Muscle of leg (tissue), 16 donors: ENCODE measurements around the gene SMG7. TPM values are rescaled to one million over a fixed set of nuclear protein-coding genes. Genes with fewer than 3 reads are reported as not detected.
"Not testable (repeated sequence)": the region's sequence is repeated elsewhere in the genome, so short reads cannot be mapped to it uniquely, and the experiment has no call there.

Source experiments
- DNase-seq: peaks from one replicate; pipeline ENCODE4 v3.0.0; 2013
- H3K27ac ChIP-seq: one replicate; pipeline ENCODE4 v1.5.1; 2013; ENCODE audit warnings: mild to moderate bottlenecking, low read length, control low read depth
- H3K27me3 ChIP-seq: one replicate; pipeline ENCODE4 v1.6.1; 2013; ENCODE audit warnings: low read length; ENCODE audit not compliant: control insufficient read depth, insufficient read depth
- H3K36me3 ChIP-seq: one replicate; pipeline ENCODE4 v1.6.1; 2013; ENCODE audit warnings: low read length; ENCODE audit not compliant: control insufficient read depth, insufficient read depth
- H3K4me1 ChIP-seq: one replicate; pipeline ENCODE4 v1.6.1; 2013; ENCODE audit warnings: low read length; ENCODE audit not compliant: control insufficient read depth, insufficient read depth
- H3K4me3 ChIP-seq: one replicate; pipeline ENCODE4 v1.5.1; 2013; ENCODE audit warnings: low read length, control low read depth
- H3K9me3 ChIP-seq: replicated peaks from 2 replicates; pipeline ENCODE4 v1.6.1; 2013; ENCODE audit warnings: low read depth, low read length; ENCODE audit not compliant: control insufficient read depth
- WGBS: methylation state at CpG from one replicate; pipeline ENCODE4 v1.1.5; 2013; ENCODE audit warnings: missing lambda C conversion rate; ENCODE audit not compliant: insufficient coverage; 5-methylcytosine and 5-hydroxymethylcytosine counted together
- long read RNA-seq, 11 donors: transcript quantifications; one replicate each; lab custom pipeline, GENCODE V29; 2026
- polyA plus RNA-seq, 8 donors: library from polyadenylated mRNA; unstranded; fragments of 120-200 nt; gene quantifications; one replicate each; pipeline versions ENCODE4 v1.2.1 to v1.2.3, GENCODE V29; 2013; ENCODE audit warnings: inconsistent platforms in 1 of 8, low replicate concordance in 1 of 8; ENCODE audit not compliant: insufficient read length in 8 of 8, insufficient read depth in 1 of 8
- total RNA-seq: library from RNA; stranded (reverse); fragments of 120-200 nt; gene quantifications from one replicate; pipeline ENCODE4 v1.2.4, GENCODE V29; 2013

The SMG7 gene, protein sequence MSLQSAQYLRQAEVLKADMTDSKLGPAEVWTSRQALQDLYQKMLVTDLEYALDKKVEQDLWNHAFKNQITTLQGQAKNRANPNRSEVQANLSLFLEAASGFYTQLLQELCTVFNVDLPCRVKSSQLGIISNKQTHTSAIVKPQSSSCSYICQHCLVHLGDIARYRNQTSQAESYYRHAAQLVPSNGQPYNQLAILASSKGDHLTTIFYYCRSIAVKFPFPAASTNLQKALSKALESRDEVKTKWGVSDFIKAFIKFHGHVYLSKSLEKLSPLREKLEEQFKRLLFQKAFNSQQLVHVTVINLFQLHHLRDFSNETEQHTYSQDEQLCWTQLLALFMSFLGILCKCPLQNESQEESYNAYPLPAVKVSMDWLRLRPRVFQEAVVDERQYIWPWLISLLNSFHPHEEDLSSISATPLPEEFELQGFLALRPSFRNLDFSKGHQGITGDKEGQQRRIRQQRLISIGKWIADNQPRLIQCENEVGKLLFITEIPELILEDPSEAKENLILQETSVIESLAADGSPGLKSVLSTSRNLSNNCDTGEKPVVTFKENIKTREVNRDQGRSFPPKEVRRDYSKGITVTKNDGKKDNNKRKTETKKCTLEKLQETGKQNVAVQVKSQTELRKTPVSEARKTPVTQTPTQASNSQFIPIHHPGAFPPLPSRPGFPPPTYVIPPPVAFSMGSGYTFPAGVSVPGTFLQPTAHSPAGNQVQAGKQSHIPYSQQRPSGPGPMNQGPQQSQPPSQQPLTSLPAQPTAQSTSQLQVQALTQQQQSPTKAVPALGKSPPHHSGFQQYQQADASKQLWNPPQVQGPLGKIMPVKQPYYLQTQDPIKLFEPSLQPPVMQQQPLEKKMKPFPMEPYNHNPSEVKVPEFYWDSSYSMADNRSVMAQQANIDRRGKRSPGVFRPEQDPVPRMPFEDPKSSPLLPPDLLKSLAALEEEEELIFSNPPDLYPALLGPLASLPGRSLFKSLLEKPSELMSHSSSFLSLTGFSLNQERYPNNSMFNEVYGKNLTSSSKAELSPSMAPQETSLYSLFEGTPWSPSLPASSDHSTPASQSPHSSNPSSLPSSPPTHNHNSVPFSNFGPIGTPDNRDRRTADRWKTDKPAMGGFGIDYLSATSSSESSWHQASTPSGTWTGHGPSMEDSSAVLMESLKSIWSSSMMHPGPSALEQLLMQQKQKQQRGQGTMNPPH
- total RNA-seq = 14.7 TPM
- 10 to 100 TPM; 28.7 to 37.6 (median 32.1) TPM for polyA plus RNA-seq
- long read RNA-seq, donor 1 = 0 reads
- long read RNA-seq, donor 2 = 0 reads
- long read RNA-seq, donor 3, full-length matches to known transcripts = 2 of 17 reads
- long read RNA-seq, donor 3, partial matches to known transcripts = 15 of 17 reads
- long read RNA-seq, donor 3, other reads (novel, unspliced or antisense) = 0 of 17 reads
- long read RNA-seq, donor 4 = 0 reads
- long read RNA-seq, donor 5, partial matches to known transcripts = 27 of 29 reads
- long read RNA-seq, donor 5, other reads (novel, unspliced or antisense) = 0 of 29 reads
- long read RNA-seq, donor 6, partial matches to known transcripts = 17 of 17 reads
- long read RNA-seq, donor 6, other reads (novel, unspliced or antisense) = 0 of 17 reads
- long read RNA-seq, donor 7 = 0 reads
- long read RNA-seq, donor 8, partial matches to known transcripts = 5 of 5 reads
- long read RNA-seq, donor 8, other reads (novel, unspliced or antisense) = 0 of 5 reads
- long read RNA-seq, donor 9 = 0 reads
- long read RNA-seq, donor 10, partial matches to known transcripts = 11 of 11 reads
- long read RNA-seq, donor 10, other reads (novel, unspliced or antisense) = 0 of 11 reads
- long read RNA-seq, donor 11 = 0 reads

DNA sequence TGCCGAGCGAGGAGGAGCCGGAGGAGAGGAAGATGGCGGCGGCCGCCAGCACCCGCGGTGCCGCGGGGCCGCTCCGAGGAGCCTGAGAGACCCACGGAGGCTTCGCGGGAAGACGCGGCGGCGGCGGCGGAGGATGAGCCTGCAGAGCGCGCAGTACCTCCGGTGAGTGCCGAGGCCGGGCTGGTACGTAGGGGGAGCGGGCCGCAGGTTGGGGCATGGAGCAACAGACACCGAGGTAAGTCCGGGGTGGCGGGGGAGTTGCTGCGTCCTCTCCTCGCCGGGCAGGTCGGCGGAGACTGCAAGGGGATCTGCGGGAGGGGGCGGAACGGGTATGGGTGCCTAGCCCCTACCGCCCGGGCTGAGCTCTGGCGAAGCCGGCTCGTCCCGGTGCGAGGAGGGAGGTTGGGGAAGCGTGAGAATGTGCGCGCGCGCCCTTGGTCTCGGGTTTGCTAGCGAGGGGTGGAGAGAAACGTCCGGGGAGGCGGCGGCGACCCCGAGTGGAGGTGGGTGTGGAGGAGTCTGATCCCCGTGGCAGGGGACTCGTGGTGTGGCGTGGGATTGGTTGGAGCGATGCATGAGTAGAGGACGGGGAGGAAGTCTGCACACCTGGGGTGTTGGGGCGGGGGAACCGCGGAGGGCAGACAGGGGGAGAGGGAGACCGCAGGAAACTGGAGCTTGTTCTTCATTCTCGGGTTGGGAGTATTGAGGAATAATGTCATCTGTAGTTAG lies at the start of gene SMG7:
TSS of gene SMG7 (plus strand) at position 12 of the 729 bp plus-strand sequence. CDS start at position 134, 122 bp downstream.
- Histone ChIP-seq H3K4me1 (peaks cover 5% of the 10 kb centered on the region), H3K9me3 (no peaks in the 10 kb centered on the region), H3K27ac (peak within 1 kb of the TSS; percentile 100), H3K27me3 (no peaks in the 10 kb centered on the region), H3K4me3 (peak within 1 kb of the TSS; percentile 93), H3K36me3 (no peaks in the 10 kb centered on the region)
- under 1% methylated on average over 62 of the region's 70 CpGs for WGBS
- peak; percentile 60 for DNase-seq

DNA sequence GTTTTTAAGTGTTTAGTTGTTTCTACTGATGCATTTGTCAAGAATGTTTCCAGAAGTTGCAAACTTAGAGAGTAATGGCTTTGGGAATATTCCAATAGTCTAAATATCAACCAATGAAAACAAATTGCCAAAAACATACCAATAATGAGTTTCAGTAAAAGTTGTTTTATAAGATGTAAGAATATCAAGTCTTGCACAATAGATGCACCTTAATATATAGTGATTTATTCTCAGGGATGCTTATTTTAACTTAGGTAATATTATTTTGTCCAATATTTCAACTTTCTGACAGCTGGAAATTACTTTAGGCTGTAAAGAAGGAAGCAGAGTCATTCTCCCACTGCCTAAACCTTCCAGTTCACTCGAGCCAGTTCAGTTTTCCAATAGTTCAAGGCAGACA lies 48.8 kb upstream of the SMG7 start:
- H3K27me3 ChIP-seq = peaks cover 18% of the 10 kb centered on the region
- no peaks in the 10 kb centered on the region for H3K9me3 ChIP-seq
- H3K36me3 ChIP-seq = no peaks in the 10 kb centered on the region
- H3K4me1 ChIP-seq = no peaks in the 10 kb centered on the region
- H3K27ac ChIP-seq = no peak overlapping the region
- no CpG with 5 or more reads among the region's 1 CpG for WGBS
- no peak overlapping the region for H3K4me3 ChIP-seq
- no peak for DNase-seq

DNA sequence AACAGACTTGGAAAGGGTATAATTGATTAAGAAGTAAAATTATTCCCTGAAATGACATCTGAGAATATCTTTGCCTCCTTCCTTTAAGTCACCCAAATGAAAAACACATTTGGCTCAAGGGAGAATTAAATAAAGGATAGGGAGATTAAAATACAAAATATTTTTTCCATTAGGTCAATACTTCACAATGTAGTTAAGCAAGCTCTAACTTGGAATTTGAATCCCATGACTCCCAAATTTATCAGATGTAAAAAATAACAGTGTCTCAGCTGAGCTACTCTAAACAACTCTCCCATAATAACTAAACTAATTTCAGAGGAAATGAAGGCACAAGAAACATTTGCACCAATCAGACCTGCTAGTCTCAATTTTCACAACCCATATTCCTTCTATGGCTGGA lies 47.6 kb upstream of the SMG7 start:
- Histone ChIP-seq H3K36me3 (no peaks in the 10 kb centered on the region), H3K9me3 (no peaks in the 10 kb centered on the region), H3K4me1 (no peaks in the 10 kb centered on the region), H3K27me3 (peaks cover 9% of the 10 kb centered on the region), H3K4me3 (no peak overlapping the region), H3K27ac (no peak overlapping the region)
- DNase-seq = peak; percentile 29

DNA sequence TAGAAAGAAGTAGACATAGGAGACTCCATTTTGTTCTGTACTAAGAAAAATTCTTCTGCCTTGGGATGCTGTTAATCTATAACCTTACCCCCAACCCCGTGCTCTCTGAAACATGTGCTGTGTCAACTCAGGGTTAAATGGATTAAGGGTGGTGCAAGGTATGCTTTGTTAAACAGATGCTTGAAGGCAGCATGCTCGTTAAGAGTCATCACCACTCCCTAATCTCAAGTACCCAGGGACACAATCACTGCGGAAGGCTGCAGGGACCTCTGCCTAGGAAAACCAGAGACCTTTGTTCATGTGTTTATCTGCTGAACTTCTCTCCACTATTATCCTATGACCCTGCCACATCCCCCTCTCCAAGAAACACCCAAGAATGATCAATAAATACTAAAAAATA lies 44.7 kb upstream of the SMG7 start:
- H3K27me3 ChIP-seq, H3K9me3 ChIP-seq, H3K36me3 ChIP-seq, DNase-seq, H3K27ac ChIP-seq, H3K4me1 ChIP-seq, H3K4me3 ChIP-seq: not testable (repeated sequence)
- WGBS = no CpG with 5 or more reads among the region's 3 CpGs

DNA sequence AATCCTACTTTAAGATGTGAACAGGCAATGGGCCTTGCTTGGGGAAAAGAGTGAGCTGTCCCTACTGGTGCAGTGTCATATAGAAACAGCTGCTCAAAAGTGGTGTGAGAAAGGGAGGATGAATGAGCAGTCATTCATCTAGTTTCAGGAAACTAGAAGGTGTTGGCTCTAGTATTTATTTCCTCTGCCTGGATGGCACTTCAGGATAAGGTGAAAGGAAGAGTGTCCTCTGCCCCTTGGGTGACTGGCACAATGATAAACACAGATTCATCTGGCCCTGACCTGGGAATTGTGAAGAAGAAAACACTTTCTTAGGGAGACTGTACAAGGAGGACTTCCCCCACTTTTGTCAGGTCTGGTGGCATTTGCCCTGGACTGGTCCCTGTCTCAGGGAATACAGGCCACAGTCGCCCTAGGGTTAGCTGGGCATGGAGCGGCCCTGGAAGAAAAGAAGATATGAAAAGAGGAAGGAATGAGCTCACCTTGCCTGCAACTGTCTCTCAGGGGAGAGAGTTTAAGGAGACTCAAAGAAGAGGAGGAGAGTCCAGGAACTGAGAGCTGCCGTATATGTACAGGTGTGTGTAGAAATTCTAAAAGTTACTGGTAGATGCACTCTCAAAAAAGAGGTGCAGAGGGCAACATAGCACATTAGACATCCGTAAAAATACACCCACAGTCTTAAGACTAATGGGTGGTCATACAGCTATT lies 40.3 kb upstream of the SMG7 start:
- Histone ChIP-seq H3K27me3 (peaks cover 2% of the 10 kb centered on the region), H3K9me3 (no peaks in the 10 kb centered on the region), H3K27ac (no peak overlapping the region), H3K36me3 (no peaks in the 10 kb centered on the region), H3K4me3 (no peak overlapping the region), H3K4me1 (no peaks in the 10 kb centered on the region)
- 93% methylated on average over 2 of the region's 4 CpGs for WGBS
- no peak for DNase-seq

DNA sequence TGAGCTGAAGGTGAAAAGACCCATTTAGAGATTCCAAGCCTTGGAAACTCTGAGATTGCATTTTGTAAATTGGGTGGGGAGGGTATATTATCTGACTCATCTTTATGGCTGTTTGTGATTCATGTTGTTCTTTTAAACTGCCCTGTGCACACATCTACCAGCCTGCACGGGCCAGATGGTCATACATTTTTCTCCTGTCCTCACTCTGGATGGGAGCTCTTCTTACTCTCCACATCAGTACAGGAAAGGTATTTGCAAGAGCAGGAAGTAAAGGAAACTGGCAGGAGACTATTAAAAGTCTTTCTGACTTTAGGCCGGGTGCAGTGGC lies 39.8 kb upstream of the SMG7 start:
- 43% methylated on average over 1 of the region's 2 CpGs for WGBS
- Histone ChIP-seq H3K27ac (no peak overlapping the region), H3K4me1 (no peaks in the 10 kb centered on the region), H3K4me3 (no peak overlapping the region), H3K27me3 (peaks cover 2% of the 10 kb centered on the region), H3K9me3 (no peaks in the 10 kb centered on the region), H3K36me3 (no peaks in the 10 kb centered on the region)
- no peak for DNase-seq

DNA sequence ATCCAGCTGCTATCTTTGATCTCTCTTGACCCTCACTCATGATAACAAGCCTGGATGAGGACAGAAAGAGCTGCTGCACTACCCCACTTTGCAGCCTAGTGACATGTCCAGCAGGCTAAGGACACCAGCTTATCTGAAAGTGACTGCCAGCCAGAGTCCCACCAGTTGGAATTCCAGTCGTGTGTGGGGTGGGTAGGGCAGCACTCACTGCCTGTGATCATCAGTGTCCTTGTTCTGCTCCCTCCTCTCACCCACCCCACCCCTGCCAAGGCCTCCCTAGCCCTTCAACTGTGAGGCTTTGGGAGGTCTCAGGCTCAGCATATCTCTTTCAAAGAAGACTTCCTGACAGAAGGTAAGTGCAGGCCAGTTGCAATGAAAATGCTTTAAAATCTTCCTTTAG lies 38.6 kb upstream of the SMG7 start:
- Histone ChIP-seq H3K9me3 (no peaks in the 10 kb centered on the region), H3K36me3 (no peaks in the 10 kb centered on the region), H3K4me3 (no peak overlapping the region), H3K27ac (no peak overlapping the region), H3K4me1 (no peaks in the 10 kb centered on the region), H3K27me3 (peaks cover 2% of the 10 kb centered on the region)
- DNase-seq = no peak
- WGBS = no CpG with 5 or more reads among the region's 1 CpG

DNA sequence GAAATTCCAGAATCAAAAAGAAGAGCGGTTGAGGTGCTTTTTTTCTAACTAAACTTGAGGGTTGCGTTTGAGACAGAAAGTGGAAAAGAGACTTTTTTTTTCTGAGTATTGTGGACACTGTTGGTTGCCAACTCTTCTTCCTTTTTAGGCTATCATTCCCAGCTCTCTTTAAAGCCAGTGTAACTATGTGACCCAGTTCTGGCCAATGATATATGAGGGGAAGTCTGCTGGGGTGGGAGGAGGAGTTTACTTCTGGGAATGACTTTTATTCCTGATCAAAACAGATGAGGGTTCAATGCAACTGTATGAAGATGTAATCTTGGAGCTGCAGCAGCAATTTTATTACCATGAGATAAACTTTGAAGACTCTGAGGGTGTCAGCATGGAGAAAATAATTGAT lies 36.8 kb upstream of the SMG7 start:
- no peaks in the 10 kb centered on the region for H3K4me1 ChIP-seq
- H3K27ac ChIP-seq = no peak overlapping the region
- no peak for DNase-seq
- WGBS = no CpG with 5 or more reads among the region's 2 CpGs
- no peaks in the 10 kb centered on the region for H3K36me3 ChIP-seq
- no peak overlapping the region for H3K4me3 ChIP-seq
- no peaks in the 10 kb centered on the region for H3K9me3 ChIP-seq
- H3K27me3 ChIP-seq = peaks cover 2% of the 10 kb centered on the region
